Karpas-422 (cell line): ENCODE measurements around the gene DCAF16. TPM values are rescaled to one million over a fixed set of nuclear protein-coding genes. Genes with fewer than 3 reads are reported as not detected.

Experiments used
- DNase-seq: peaks from one replicate; pipeline ENCODE4 v3.0.0-alpha.2; 2015
- H2AFZ ChIP-seq: fragments of 200-600 bp; sonication (generic); 2 replicates; pipeline ENCODE4 v1.6.1; 2014; ENCODE audit warnings: antibody characterized with exemption, low read length, mixed read lengths
- H3K27ac ChIP-seq: fragments of 200-600 bp; sonication (generic); 2 replicates; pipeline ENCODE4 v1.5.1; 2014; ENCODE audit warnings: mild to moderate bottlenecking, low read length, moderate library complexity
- H3K27me3 ChIP-seq: fragments of 200-600 bp; sonication (generic); 2 replicates; pipeline ENCODE4 v1.6.1; 2014; ENCODE audit warnings: low read length, mixed read lengths
- H3K36me3 ChIP-seq: fragments of 200-600 bp; sonication (generic); 2 replicates; pipeline ENCODE4 v1.6.1; 2014; ENCODE audit warnings: low read length, mixed read lengths; ENCODE audit not compliant: insufficient read depth
- H3K4me1 ChIP-seq: fragments of 200-600 bp; sonication (generic); 2 replicates; pipeline ENCODE4 v1.6.1; 2014; ENCODE audit warnings: mild to moderate bottlenecking, low read length, mixed read lengths
- H3K4me2 ChIP-seq: fragments of 200-600 bp; sonication (generic); 2 replicates; pipeline ENCODE4 v1.6.1; 2014; ENCODE audit warnings: low read length, low read depth, mild to moderate bottlenecking; ENCODE audit not compliant: poor library complexity, severe bottlenecking
- H3K4me3 ChIP-seq: fragments of 200-600 bp; sonication (generic); 2 replicates; pipeline ENCODE4 v1.5.1; 2014; ENCODE audit warnings: mild to moderate bottlenecking, antibody characterized with exemption, low read length, mixed read lengths
- H3K79me2 ChIP-seq: fragments of 200-600 bp; sonication (generic); 2 replicates; pipeline ENCODE4 v1.6.1; 2014; ENCODE audit warnings: mild to moderate bottlenecking, low read length, mixed read lengths
- H3K9ac ChIP-seq: fragments of 200-600 bp; sonication (generic); 2 replicates; pipeline ENCODE4 v1.6.0; 2014; ENCODE audit warnings: low read length
- H3K9me2 ChIP-seq: fragments of 200-600 bp; sonication (generic), shearing (Covaris generic); replicated peaks from 2 replicates; pipeline ENCODE4 v1.6.0; 2014; ENCODE audit warnings: mild to moderate bottlenecking, low read length, moderate library complexity; ENCODE audit not compliant: insufficient read depth
- H3K9me3 ChIP-seq: fragments of 300-700, 200-600 bp; sonication (generic); 2 replicates; pipeline ENCODE4 v1.6.1; 2014; ENCODE audit warnings: low read length, mixed read lengths
- H4K20me1 ChIP-seq: fragments of 200-600 bp; sonication (generic); 2 replicates; pipeline ENCODE4 v1.6.1; 2014; ENCODE audit warnings: mild to moderate bottlenecking, antibody characterized with exemption, low read length, low read depth; ENCODE audit not compliant: insufficient read depth
- total RNA-seq: library from RNA; depleted of rRNA; stranded (reverse); fragments of >200 nt; shearing (Covaris generic); gene quantifications from 2 replicates; pipeline ENCODE4 v1.2.3, GENCODE V29; 2014; ENCODE audit warnings: low replicate concordance

Gene DCAF16
- total RNA-seq, 1 experiment from 2014 or later = 54.0 TPM

DNA sequence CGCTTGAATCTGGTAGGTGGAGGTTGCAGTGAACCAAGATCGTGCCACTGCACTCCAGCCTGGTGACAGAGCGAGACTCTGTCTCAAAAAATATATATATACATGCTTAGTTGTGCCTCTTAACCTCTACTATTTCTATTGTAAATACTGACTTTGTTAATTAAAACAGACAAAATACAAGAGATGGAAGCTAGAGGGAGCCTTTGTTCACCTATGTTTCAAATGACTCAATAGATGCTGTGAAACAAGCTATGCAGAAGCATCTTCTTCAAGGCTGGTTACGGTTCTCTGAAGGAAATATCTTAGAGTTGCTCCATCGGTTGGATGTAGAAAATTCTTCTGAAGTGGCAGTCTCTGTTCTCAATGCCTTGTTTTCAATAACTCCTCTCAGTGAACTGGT is 6.5 kb upstream of the DCAF16 start:
- H3K4me3 ChIP-seq = no peak overlapping the region
- H3K36me3 ChIP-seq = peaks cover 71% of the 10 kb centered on the region
- no peaks in the 10 kb centered on the region for H3K27me3 ChIP-seq
- no peaks in the 10 kb centered on the region for H3K9me2 ChIP-seq
- H3K4me1 ChIP-seq = peaks cover 22% of the 10 kb centered on the region
- no peaks in the 10 kb centered on the region for H3K9me3 ChIP-seq
- H4K20me1 ChIP-seq = no peaks in the 10 kb centered on the region
- H2AFZ ChIP-seq = no peak overlapping the region
- peaks cover 89% of the 10 kb centered on the region for H3K79me2 ChIP-seq
- H3K4me2 ChIP-seq = no peak overlapping the region
- H3K27ac ChIP-seq = no peak overlapping the region
- peak; percentile 78 for DNase-seq
- H3K9ac ChIP-seq = no peak overlapping the region

DNA sequence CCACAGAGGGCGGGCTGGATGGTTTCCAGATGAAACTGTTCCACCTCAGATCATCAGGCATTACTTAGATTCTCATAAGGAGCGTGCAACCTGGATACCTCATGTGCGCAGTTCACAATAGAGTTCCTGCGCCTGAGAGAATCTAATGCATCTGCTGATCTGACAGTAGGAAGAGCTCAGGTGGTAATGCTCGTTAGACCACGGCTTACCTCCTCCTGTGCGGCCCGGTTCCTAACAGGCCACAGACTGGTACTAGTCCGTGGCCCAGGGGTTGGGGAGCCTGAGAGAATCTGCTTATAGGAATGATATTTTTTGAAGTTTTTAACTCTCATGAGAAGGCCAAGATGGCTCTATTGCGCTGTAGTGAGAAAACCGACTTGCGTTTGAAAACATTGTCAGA is 5.6 kb upstream of the DCAF16 start:
- no peak for DNase-seq
- peaks cover 68% of the 10 kb centered on the region for H3K36me3 ChIP-seq
- no peak overlapping the region for H3K4me2 ChIP-seq
- H3K9ac ChIP-seq = no peak overlapping the region
- no peak overlapping the region for H3K4me3 ChIP-seq
- H4K20me1 ChIP-seq = no peaks in the 10 kb centered on the region
- H3K9me2 ChIP-seq = no peaks in the 10 kb centered on the region
- H3K9me3 ChIP-seq = no peaks in the 10 kb centered on the region
- peaks cover 22% of the 10 kb centered on the region for H3K4me1 ChIP-seq
- no peaks in the 10 kb centered on the region for H3K27me3 ChIP-seq
- peaks cover 90% of the 10 kb centered on the region for H3K79me2 ChIP-seq
- no peak overlapping the region for H3K27ac ChIP-seq
- no peak overlapping the region for H2AFZ ChIP-seq

DNA sequence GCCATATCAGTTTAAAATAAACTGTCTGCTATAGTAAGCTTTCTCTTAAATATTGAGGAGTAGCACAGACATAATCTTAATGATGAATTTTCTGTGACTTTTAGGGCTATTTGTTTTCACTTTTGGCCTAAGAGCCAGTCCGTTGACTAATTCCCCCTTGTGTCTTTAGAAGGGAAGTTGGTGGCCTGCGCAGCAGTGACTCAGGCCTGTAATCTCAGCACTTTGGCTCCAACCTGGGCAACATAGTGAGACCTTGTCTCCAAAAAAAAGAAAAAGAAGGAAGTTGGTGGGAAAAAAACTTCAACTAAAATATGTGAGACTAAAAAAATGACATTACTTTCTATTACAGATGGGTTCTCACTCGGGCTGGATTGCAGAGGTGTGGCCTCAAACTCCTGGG is 3.6 kb upstream of the DCAF16 start:
- DNase-seq = no peak
- no peak overlapping the region for H2AFZ ChIP-seq
- H3K9ac ChIP-seq = no peak overlapping the region
- H3K4me1 ChIP-seq = peaks cover 23% of the 10 kb centered on the region
- no peaks in the 10 kb centered on the region for H3K27me3 ChIP-seq
- no peaks in the 10 kb centered on the region for H3K9me3 ChIP-seq
- peaks cover 11% of the 10 kb centered on the region for H4K20me1 ChIP-seq
- H3K4me3 ChIP-seq = no peak overlapping the region
- H3K4me2 ChIP-seq = no peak overlapping the region
- H3K27ac ChIP-seq = no peak overlapping the region
- H3K36me3 ChIP-seq = peaks cover 61% of the 10 kb centered on the region
- peaks cover 96% of the 10 kb centered on the region for H3K79me2 ChIP-seq
- no peaks in the 10 kb centered on the region for H3K9me2 ChIP-seq

DNA sequence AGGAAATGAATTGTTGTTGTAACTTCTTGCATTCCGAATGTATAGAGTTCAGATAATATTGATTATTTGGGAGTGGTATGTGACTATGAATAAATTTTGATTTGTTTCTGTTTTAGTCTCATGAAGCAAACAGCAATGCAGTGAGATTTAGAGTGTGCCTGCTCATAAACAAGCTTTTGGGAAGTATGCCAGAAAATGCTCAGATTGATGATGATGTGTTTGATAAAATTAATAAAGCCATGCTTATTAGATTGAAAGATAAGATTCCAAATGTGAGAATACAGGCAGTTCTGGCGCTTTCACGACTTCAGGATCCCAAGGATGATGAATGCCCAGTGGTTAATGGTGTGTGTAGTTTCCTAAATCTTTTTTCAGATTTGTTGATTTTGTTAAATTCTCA is 2.2 kb upstream of the DCAF16 start:
- H3K27ac ChIP-seq = peak overlapping the region; percentile 64
- H3K4me2 ChIP-seq = peak overlapping the region; percentile 80
- peaks cover 19% of the 10 kb centered on the region for H4K20me1 ChIP-seq
- H3K27me3 ChIP-seq = no peaks in the 10 kb centered on the region
- H3K4me3 ChIP-seq = peak overlapping the region; percentile 93
- peaks cover 96% of the 10 kb centered on the region for H3K79me2 ChIP-seq
- H3K4me1 ChIP-seq = peaks cover 36% of the 10 kb centered on the region
- no peaks in the 10 kb centered on the region for H3K9me3 ChIP-seq
- H3K9me2 ChIP-seq = no peaks in the 10 kb centered on the region
- no peak overlapping the region for H2AFZ ChIP-seq
- peak overlapping the region; percentile 84 for H3K9ac ChIP-seq
- H3K36me3 ChIP-seq = peaks cover 53% of the 10 kb centered on the region
- no peak for DNase-seq

DNA sequence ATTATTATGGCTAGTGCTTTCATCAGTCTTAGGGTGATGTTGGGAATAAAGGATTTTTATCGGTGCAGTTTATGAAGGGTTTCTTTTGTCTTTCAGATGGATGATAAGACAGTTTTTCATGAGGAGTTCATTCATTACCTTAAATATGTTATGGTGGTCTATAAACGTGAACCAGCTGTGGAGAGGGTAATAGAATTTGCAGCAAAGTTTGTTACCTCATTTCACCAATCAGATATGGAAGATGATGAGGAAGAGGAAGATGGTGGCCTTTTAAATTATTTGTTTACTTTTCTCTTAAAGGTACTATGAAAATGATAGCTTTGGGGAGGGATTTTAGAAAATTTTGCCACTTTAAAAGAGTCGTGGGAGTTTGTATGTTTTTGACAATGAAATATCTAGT is 1.6 kb upstream of the DCAF16 start:
- Histone ChIP-seq H3K9me2 (no peaks in the 10 kb centered on the region), H4K20me1 (peaks cover 26% of the 10 kb centered on the region), H3K9ac (peak overlapping the region; percentile 84), H3K4me1 (peaks cover 43% of the 10 kb centered on the region), H3K79me2 (peaks cover 96% of the 10 kb centered on the region), H3K9me3 (no peaks in the 10 kb centered on the region), H2AFZ (no peak overlapping the region), H3K4me3 (peak overlapping the region; percentile 93), H3K27ac (peak overlapping the region; percentile 64), H3K36me3 (peaks cover 53% of the 10 kb centered on the region), H3K27me3 (no peaks in the 10 kb centered on the region), H3K4me2 (peak overlapping the region; percentile 80)
- peak; percentile 62 for DNase-seq

DNA sequence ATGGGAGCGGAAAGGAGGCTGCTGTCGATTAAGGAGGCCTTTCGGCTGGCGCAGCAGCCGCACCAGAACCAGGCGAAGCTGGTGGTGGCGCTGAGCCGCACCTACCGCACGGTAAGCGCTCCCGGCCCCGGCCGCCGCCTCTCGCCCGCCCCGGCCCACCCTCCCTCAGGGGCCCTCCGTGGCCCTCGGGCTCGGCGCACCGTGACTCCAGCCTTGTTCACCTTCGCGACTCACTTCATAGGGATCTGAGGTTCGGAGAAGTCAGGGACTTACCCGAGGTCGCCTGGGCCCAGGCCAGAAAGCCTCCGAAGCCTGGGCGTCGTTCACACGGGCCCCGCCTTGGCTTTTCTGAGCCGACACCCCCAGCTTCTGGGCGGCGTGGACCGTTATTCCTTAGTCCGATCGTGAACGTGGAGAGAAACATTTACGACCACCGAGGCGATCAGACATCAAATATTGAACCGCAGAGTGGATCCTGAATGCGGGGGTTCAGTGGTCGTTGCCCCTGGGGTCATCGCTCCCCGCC is 584 bp upstream of the DCAF16 start:
- peaks cover 57% of the 10 kb centered on the region for H3K36me3 ChIP-seq
- H3K4me3 ChIP-seq = peak overlapping the region; percentile 93
- no peak overlapping the region for H2AFZ ChIP-seq
- H4K20me1 ChIP-seq = peaks cover 35% of the 10 kb centered on the region
- peaks cover 48% of the 10 kb centered on the region for H3K4me1 ChIP-seq
- no peak for DNase-seq
- no peaks in the 10 kb centered on the region for H3K27me3 ChIP-seq
- no peaks in the 10 kb centered on the region for H3K9me3 ChIP-seq
- peak overlapping the region; percentile 64 for H3K27ac ChIP-seq
- H3K4me2 ChIP-seq = peak overlapping the region; percentile 80
- peaks cover 96% of the 10 kb centered on the region for H3K79me2 ChIP-seq
- peak overlapping the region; percentile 84 for H3K9ac ChIP-seq
- H3K9me2 ChIP-seq = no peaks in the 10 kb centered on the region

DNA sequence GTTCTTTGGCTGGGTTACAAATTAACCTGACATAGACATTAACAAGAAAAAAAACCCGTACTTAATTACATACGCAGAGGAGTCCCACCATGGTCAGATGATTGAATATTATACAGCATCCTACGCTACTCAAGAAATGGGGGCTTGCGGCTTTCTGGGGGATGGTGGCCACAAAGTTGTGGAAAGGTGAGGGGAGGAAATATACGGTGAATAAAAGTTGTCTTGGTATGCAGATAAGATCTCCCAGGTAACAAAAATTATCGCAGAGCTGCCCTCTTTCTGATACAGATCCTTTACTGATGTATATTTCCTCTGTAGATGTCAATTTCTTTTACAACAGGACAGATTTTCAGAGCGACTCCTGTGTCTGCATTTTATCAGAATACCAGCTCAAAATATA is 890 bp downstream of the DCAF16 start:
- Histone ChIP-seq H3K9me3 (no peaks in the 10 kb centered on the region), H3K4me3 (peak overlapping the region; percentile 93), H3K27ac (peak overlapping the region; percentile 81), H3K9me2 (no peaks in the 10 kb centered on the region), H3K79me2 (peaks cover 98% of the 10 kb centered on the region), H2AFZ (no peak overlapping the region), H3K36me3 (peaks cover 61% of the 10 kb centered on the region), H4K20me1 (peaks cover 42% of the 10 kb centered on the region), H3K27me3 (no peaks in the 10 kb centered on the region), H3K4me1 (peaks cover 48% of the 10 kb centered on the region), H3K9ac (peak overlapping the region; percentile 93), H3K4me2 (peak overlapping the region; percentile 97)
- DNase-seq = peak; percentile 57

DNA sequence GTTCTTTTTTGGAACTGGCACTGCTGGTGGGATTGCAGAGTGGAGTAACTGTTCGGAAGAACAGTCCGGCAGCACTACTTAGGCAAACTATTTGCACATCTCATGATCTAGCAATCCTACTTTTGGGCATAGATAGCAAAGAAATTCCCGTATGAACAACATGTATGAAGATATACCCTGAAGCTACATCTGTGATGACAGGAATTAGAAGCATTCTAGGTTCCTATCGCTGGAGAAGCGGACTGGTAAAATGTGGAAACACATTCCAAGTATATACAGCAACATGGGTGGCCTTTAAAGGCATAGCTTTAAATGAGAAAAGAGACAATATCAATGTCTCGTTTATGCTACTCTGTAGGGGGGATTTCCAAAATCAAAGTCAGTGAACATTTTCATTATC is 3.1 kb downstream of the DCAF16 start:
- no peaks in the 10 kb centered on the region for H3K27me3 ChIP-seq
- peak overlapping the region; percentile 97 for H3K4me2 ChIP-seq
- peak overlapping the region; percentile 93 for H3K4me3 ChIP-seq
- H3K79me2 ChIP-seq = peaks cover 92% of the 10 kb centered on the region
- H2AFZ ChIP-seq = no peak overlapping the region
- peaks cover 30% of the 10 kb centered on the region for H3K4me1 ChIP-seq
- no peaks in the 10 kb centered on the region for H3K9me2 ChIP-seq
- H3K9me3 ChIP-seq = no peaks in the 10 kb centered on the region
- H3K27ac ChIP-seq = no peak overlapping the region
- H3K36me3 ChIP-seq = peaks cover 60% of the 10 kb centered on the region
- H4K20me1 ChIP-seq = peaks cover 47% of the 10 kb centered on the region
- DNase-seq = no peak
- H3K9ac ChIP-seq = peak overlapping the region; percentile 27; the same call in 1 of the 2 replicates
